Keratinocyte (primary cell): Measurements from ENCODE around the gene DENND2A. TPM values are rescaled to one million over a fixed set of nuclear protein-coding genes. Genes with fewer than 3 reads are reported as not detected.

Experiments
- DNase-seq: peaks from one replicate; pipeline ENCODE4 v3.0.0-alpha.2; 2011; ENCODE audit warnings: low read depth, missing footprints, low spot score
- FAIRE-seq: peaks from 2 replicates; lab custom pipeline; 2011; peaks lifted over from hg19 to GRCh38; lab: Jason Lieb, UNC
- H2AFZ ChIP-seq: 2 replicates; pipeline ENCODE4 v1.6.0; 2012; ENCODE audit warnings: low read length, control low read depth, inconsistent platforms; ENCODE audit not compliant: control insufficient read depth
- H3K27ac ChIP-seq: 2 replicates; pipeline ENCODE4 v1.5.1; 2011; ENCODE audit warnings: low read length; ENCODE audit not compliant: control insufficient read depth, insufficient read depth
- H3K27me3 ChIP-seq: 3 replicates; pipeline ENCODE4 v1.6.0; 2011; ENCODE audit warnings: low read length; ENCODE audit not compliant: control insufficient read depth, insufficient read depth; ENCODE audit errors: extremely low read depth
- H3K36me3 ChIP-seq, 2 experiments: 2 replicates in 1 of 2; 3 replicates in 1 of 2; pipeline ENCODE4 v1.5.1; 2011; ENCODE audit warnings: low read length in 2 of 2, mild to moderate bottlenecking in 1 of 2; ENCODE audit not compliant: control insufficient read depth in 2 of 2, insufficient read depth in 2 of 2; ENCODE audit errors: extremely low read depth in 1 of 2
- H3K4me1 ChIP-seq: 3 replicates; pipeline ENCODE4 v1.5.1; 2011; ENCODE audit warnings: low read length; ENCODE audit not compliant: control insufficient read depth, insufficient read depth; ENCODE audit errors: extremely low read depth
- H3K4me2 ChIP-seq: 3 replicates; pipeline ENCODE4 v1.6.0; 2011; ENCODE audit warnings: low read depth, low read length; ENCODE audit not compliant: control insufficient read depth, insufficient read depth; ENCODE audit errors: extremely low read depth
- H3K4me3 ChIP-seq, 3 experiments: fragments of 200-600 bp in 1 of 3; sonication (generic) in 1 of 3; 2 replicates in 2 of 3; 3 replicates in 1 of 3; pipeline ENCODE4 v1.5.1; 2011 to 2016; ENCODE audit warnings: low read length in 3 of 3, mild to moderate bottlenecking in 3 of 3, control low read depth in 2 of 3, inconsistent platforms in 1 of 3, low read depth in 1 of 3, mixed read lengths in 1 of 3, mixed run types in 1 of 3, moderate library complexity in 1 of 3; ENCODE audit not compliant: control insufficient read depth in 2 of 3, insufficient read depth in 2 of 3; ENCODE audit errors: extremely low read depth in 1 of 3
- H3K79me2 ChIP-seq: 2 replicates; pipeline ENCODE4 v1.6.0; 2012; ENCODE audit warnings: low read length; ENCODE audit not compliant: control insufficient read depth, insufficient read depth
- H3K9ac ChIP-seq: 3 replicates; pipeline ENCODE4 v1.6.0; 2011; ENCODE audit warnings: low read length; ENCODE audit not compliant: control insufficient read depth, insufficient read depth; ENCODE audit errors: extremely low read depth
- H3K9me1 ChIP-seq: 3 replicates; pipeline ENCODE4 v1.6.0; 2011; ENCODE audit warnings: low read length; ENCODE audit not compliant: control insufficient read depth, insufficient read depth; ENCODE audit errors: extremely low read depth
- H3K9me3 ChIP-seq: 2 replicates; pipeline ENCODE4 v1.5.1; 2012; ENCODE audit warnings: low read depth, low read length; ENCODE audit not compliant: control insufficient read depth
- H4K20me1 ChIP-seq: 3 replicates; pipeline ENCODE4 v1.6.0; 2011; ENCODE audit warnings: low read length; ENCODE audit not compliant: control insufficient read depth, insufficient read depth; ENCODE audit errors: extremely low read depth
- CTCF ChIP-seq, 3 experiments: IDR thresholded peaks in 1 of 3; conservative IDR thresholded peaks in 1 of 3; optimal IDR thresholded peaks in 1 of 3; 2 replicates in 2 of 3; 3 replicates in 1 of 3; pipeline versions ENCODE3 to v1.5.1; 2011; ENCODE audit warnings: low read length in 3 of 3, mild to moderate bottlenecking in 3 of 3, moderate library complexity in 2 of 3, control low read depth in 1 of 3, inconsistent platforms in 1 of 3; ENCODE audit not compliant: insufficient read depth in 2 of 3; ENCODE audit errors: extremely low read depth in 1 of 3
- EZH2 ChIP-seq: IDR thresholded peaks from one replicate; pipeline ENCODE4 v1.6.1; 2012; ENCODE audit warnings: inconsistent platforms, mild to moderate bottlenecking, low read length, moderate library complexity
- dilution Hi-C: fragments of 300-500 bp; cut with MboI; formaldehyde crosslinking; loops from one replicate; pipeline ENCODE4 v1.7.0; 2020; ENCODE audit warnings: low sequenced_read_pairs; ENCODE audit not compliant: extremely low pct_ligation_motif_present
- polyA plus RNA-seq, 5 experiments: library from polyadenylated mRNA; depleted of rRNA in 3 of 5; stranded (reverse) in 3 of 5; stranded (forward) in 1 of 5; unstranded in 1 of 5; fragments of >200 nt; gene quantifications; 1 replicate in 1 of 5; 2 replicates in 3 of 5; 3 replicates in 1 of 5; pipeline versions ENCODE4 v1.2.1 to v1.2.3, GENCODE V29; 2011 to 2012; ENCODE audit warnings: missing spikeins in 2 of 5, low read depth in 1 of 5, low replicate concordance in 1 of 5

The DENND2A gene
- polyA plus RNA-seq, 1 donor (not counting 4 experiments of a cell fraction or from before 2014, with no cell fraction given), result 1.8 TPM

DNA sequence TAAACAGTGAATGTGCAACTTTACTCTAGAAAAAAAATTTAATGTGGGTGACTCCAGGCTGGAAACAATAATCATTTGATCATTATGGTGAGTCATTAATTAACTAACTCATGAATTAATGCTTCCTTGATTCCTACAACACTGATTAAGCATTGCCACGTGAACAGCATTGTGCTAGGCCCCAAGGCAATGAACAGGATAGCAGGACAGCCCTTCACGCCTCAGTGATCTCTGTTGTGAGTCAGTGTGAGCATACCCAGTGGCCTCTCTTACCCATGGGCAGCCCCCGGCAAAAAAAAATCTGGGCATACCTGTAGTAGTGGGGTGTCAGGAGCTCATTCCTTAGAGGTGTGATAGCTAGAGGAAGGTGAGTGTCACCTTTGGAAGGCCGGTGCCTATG lies 76.0 kb downstream of the DENND2A start:
- DNase-seq (peak; percentile 94), FAIRE-seq (peak; percentile 94)
- dilution Hi-C loops, result no loop called here
- Histone ChIP-seq H3K4me1 (peaks cover 23% of the 10 kb centered on the region), H3K4me2 (peak overlapping the region; percentile 3), H3K79me2 (no peaks in the 10 kb centered on the region), H3K4me3 (no peak overlapping the region), H3K9ac (no peak overlapping the region), H3K9me3 (no peaks in the 10 kb centered on the region), H3K9me1 (no peaks in the 10 kb centered on the region), H4K20me1 (no peaks in the 10 kb centered on the region), H3K27me3 (no peaks in the 10 kb centered on the region), H3K36me3 (no peaks in the 10 kb centered on the region), H2AFZ (no peak overlapping the region), H3K27ac (peak overlapping the region; percentile 48)
- TF ChIP-seq EZH2 (no peak), CTCF (optimal IDR thresholded peaks at IDR 0.05 in 1 of 3, IDR thresholded peaks at IDR 0.05 in 1 of 3, conservative IDR thresholded peaks at IDR 0.05 in 1 of 3; ENCODE audit: extremely low read depth in 1 of 3, insufficient read depth in 2 of 3, low read length in 3 of 3) (no peak)

DNA sequence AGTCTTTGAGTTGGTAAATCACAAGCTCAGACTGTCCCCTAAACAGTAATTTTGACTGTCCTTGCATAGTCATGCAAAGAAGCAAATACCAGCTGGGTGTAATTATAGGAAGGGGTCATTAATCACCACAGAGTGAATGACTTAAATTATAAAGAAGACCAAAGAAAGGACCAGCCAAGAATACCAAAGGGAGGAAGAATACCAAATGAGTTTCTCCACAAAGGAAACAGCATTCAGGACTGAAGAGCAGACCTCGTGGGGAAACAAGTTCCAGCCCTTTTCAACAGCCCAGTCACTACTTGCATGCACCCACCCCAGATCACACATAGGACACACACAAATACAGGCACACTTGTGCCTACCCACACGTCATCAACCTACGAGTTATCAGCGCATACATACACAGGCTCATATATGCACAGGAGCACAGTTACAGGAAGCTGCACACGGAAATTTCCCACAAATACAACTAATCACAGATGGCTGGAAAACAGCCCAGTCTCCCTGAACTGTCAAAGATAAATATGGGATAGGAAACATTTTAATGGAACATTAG lies 77.6 kb downstream of the DENND2A start:
- Histone ChIP-seq H3K79me2 (no peaks in the 10 kb centered on the region), H4K20me1 (no peaks in the 10 kb centered on the region), H3K27me3 (no peaks in the 10 kb centered on the region), H3K4me3 (no peak overlapping the region), H3K9me1 (peaks cover 2% of the 10 kb centered on the region), H2AFZ (no peak overlapping the region), H3K36me3 (no peaks in the 10 kb centered on the region), H3K4me1 (peaks cover 23% of the 10 kb centered on the region), H3K27ac (no peak overlapping the region), H3K9me3 (no peaks in the 10 kb centered on the region), H3K9ac (no peak overlapping the region), H3K4me2 (no peak overlapping the region)
- FAIRE-seq, result no peak
- DNase-seq, result no peak
- dilution Hi-C loops, result no loop called here
- TF ChIP-seq EZH2 (no peak), CTCF (optimal IDR thresholded peaks at IDR 0.05 in 1 of 3, IDR thresholded peaks at IDR 0.05 in 1 of 3, conservative IDR thresholded peaks at IDR 0.05 in 1 of 3; ENCODE audit: extremely low read depth in 1 of 3, insufficient read depth in 2 of 3, low read length in 3 of 3) (no peak)
